ENCODE results near the gene SPEG. TPM values are rescaled to one million over a fixed set of nuclear protein-coding genes. Genes with fewer than 3 reads are reported as not detected.

The SPEG gene
- total RNA-seq, 1 donor from 2014 or later, result 5.6 TPM

GRCh38 chr2:219496825-219497494 lies 62.3 kb downstream of the SPEG start:
- H3K9me3 ChIP-seq (ENCODE audit: low read depth), result no peaks in the 10 kb centered on the region
- TF ChIP-seq CTCF (IDR thresholded peaks at IDR 0.05), result no peak
- TF ChIP-seq EZH2phosphoT487 (IDR thresholded peaks at IDR 0.05), result no peak
- peak; percentile 86 for TF ChIP-seq EZH2 (IDR thresholded peaks at IDR 0.05)
- H3K27ac ChIP-seq, result no peak overlapping the region
- peak; percentile 48 for DNase-seq (ENCODE audit: low spot score)
- H3K79me2 ChIP-seq (ENCODE audit: low read depth), result no peaks in the 10 kb centered on the region
- H3K36me3 Mint-ChIP-seq, result no peaks in the 10 kb centered on the region
- peak overlapping the region; percentile 91 for H3K4me2 ChIP-seq
- peaks cover 15% of the 10 kb centered on the region for H3F3A ChIP-seq (ENCODE audit: low read depth)
- peaks cover 10% of the 10 kb centered on the region for H4K20me1 ChIP-seq (ENCODE audit: low read depth)
- H3K9me3 Mint-ChIP-seq, result no peaks in the 10 kb centered on the region
- no peak overlapping the region for H3K27ac Mint-ChIP-seq
- H3K36me3 ChIP-seq, result no peaks in the 10 kb centered on the region
- H3K4me1 ChIP-seq, result peaks cover 19% of the 10 kb centered on the region
- H2AFZ ChIP-seq (replicated peaks), result no peak overlapping the region
- H3K27me3 ChIP-seq, result peaks cover 65% of the 10 kb centered on the region
- H3K4me1 Mint-ChIP-seq, result peaks cover 28% of the 10 kb centered on the region
- H3K9ac ChIP-seq, result no peak overlapping the region
- peak overlapping the region; percentile 93 for H3K4me3 Mint-ChIP-seq
- peak overlapping the region; percentile 18 for H3K4me3 ChIP-seq
- H3K27me3 Mint-ChIP-seq (ENCODE audit: insufficient read depth, low read depth), result peaks cover 34% of the 10 kb centered on the region

- DNase-seq (ENCODE audit: low spot score), result peak; percentile 76
- Mint-ChIP-seq H3K27ac (no peak overlapping the region), H3K4me1 (peaks cover 28% of the 10 kb centered on the region), H3K9me3 (no peaks in the 10 kb centered on the region), H3K36me3 (no peaks in the 10 kb centered on the region), H3K4me3 (peak overlapping the region; percentile 93), H3K27me3 (ENCODE audit: insufficient read depth, low read depth) (peaks cover 32% of the 10 kb centered on the region)
- no peaks in the 10 kb centered on the region for H3K36me3 ChIP-seq
- peak overlapping the region; percentile 82 for H2AFZ ChIP-seq (replicated peaks)
- H3F3A ChIP-seq (ENCODE audit: low read depth), result peaks cover 15% of the 10 kb centered on the region
- no peaks in the 10 kb centered on the region for H3K79me2 ChIP-seq (ENCODE audit: low read depth)
- H3K4me1 ChIP-seq, result peaks cover 19% of the 10 kb centered on the region
- no peak overlapping the region for H3K9ac ChIP-seq
- no peak for TF ChIP-seq CTCF (IDR thresholded peaks at IDR 0.05)
- peak; percentile 94 for TF ChIP-seq EZH2phosphoT487 (IDR thresholded peaks at IDR 0.05)
- peak; percentile 91 for TF ChIP-seq EZH2 (IDR thresholded peaks at IDR 0.05)
- H3K4me2 ChIP-seq, result peak overlapping the region; percentile 91
- no peaks in the 10 kb centered on the region for H3K9me3 ChIP-seq (ENCODE audit: low read depth)
- no peak overlapping the region for H3K27ac ChIP-seq
- peaks cover 10% of the 10 kb centered on the region for H4K20me1 ChIP-seq (ENCODE audit: low read depth)
- H3K4me3 ChIP-seq, result peak overlapping the region; percentile 64
- H3K27me3 ChIP-seq, result peaks cover 58% of the 10 kb centered on the region
These were observed 63.0 kb downstream of the SPEG start for GRCh38 chr2:219497495-219498279.

GRCh38 chr2:219498280-219499057 lies 63.8 kb downstream of the SPEG start, which contains the start of gene GMPPA:
GMPPA (plus strand) TSS chr2:219498891; CDS start chr2:219499976, 1,085 bp downstream.
- Histone ChIP-seq H3K79me2 (ENCODE audit: low read depth) (no peaks in the 10 kb centered on the region), H3K9me3 (ENCODE audit: low read depth) (no peaks in the 10 kb centered on the region), H3K27me3 (peaks cover 50% of the 10 kb centered on the region), H3K9ac (peak within 1 kb of the TSS; percentile 50), H3K4me1 (peaks cover 19% of the 10 kb centered on the region), H3K36me3 (no peaks in the 10 kb centered on the region), H2AFZ (replicated peaks) (peak within 1 kb of the TSS; percentile 82), H3F3A (ENCODE audit: low read depth) (peaks cover 15% of the 10 kb centered on the region), H3K4me3 (peak within 1 kb of the TSS; percentile 64), H3K4me2 (peak within 1 kb of the TSS; percentile 91), H3K27ac (no peak within 1 kb of the TSS), H4K20me1 (ENCODE audit: low read depth) (peaks cover 10% of the 10 kb centered on the region)
- H3K9me3 Mint-ChIP-seq, result no peaks in the 10 kb centered on the region
- H3K4me1 Mint-ChIP-seq, result peaks cover 28% of the 10 kb centered on the region
- no peak for TF ChIP-seq EZH2phosphoT487 (IDR thresholded peaks at IDR 0.05)
- TF ChIP-seq EZH2 (IDR thresholded peaks at IDR 0.05), result no peak
- TF ChIP-seq CTCF (IDR thresholded peaks at IDR 0.05), result no peak
- peak; percentile 98 for DNase-seq (ENCODE audit: low spot score)
- H3K27me3 Mint-ChIP-seq (ENCODE audit: insufficient read depth, low read depth), result peaks cover 26% of the 10 kb centered on the region
- peak within 1 kb of the TSS; percentile 91 for H3K27ac Mint-ChIP-seq
- peak within 1 kb of the TSS; percentile 93 for H3K4me3 Mint-ChIP-seq
- H3K36me3 Mint-ChIP-seq, result no peaks in the 10 kb centered on the region

All from neural progenitor cell (in vitro differentiated cells).